Measurements from ENCODE around the gene DGKI.

Gene DGKI

GRCh38 chr7:137846827-137847567 lies at the start of gene DGKI:
DGKI (minus strand) TSS chr7:137846974.
- H3K9ac ChIP-seq (ENCODE audit: low read depth, low read length): no peak within 1 kb of the TSS
- peaks cover 44% of the 10 kb centered on the region for H3K27me3 ChIP-seq (ENCODE audit: control insufficient read depth, insufficient read depth, low read length)
- no peaks in the 10 kb centered on the region for H3K9me3 ChIP-seq (ENCODE audit: control insufficient read depth, insufficient read depth, low read length)
- H3K4me1 ChIP-seq (ENCODE audit: control insufficient read depth, insufficient read depth, low read length): peaks cover 12% of the 10 kb centered on the region
- no peaks in the 10 kb centered on the region for H3K36me3 ChIP-seq (ENCODE audit: control insufficient read depth, insufficient read depth, low read length)
- peak within 1 kb of the TSS; percentile 71 for H3K4me3 ChIP-seq (ENCODE audit: low read depth, low read length)

DNA sequence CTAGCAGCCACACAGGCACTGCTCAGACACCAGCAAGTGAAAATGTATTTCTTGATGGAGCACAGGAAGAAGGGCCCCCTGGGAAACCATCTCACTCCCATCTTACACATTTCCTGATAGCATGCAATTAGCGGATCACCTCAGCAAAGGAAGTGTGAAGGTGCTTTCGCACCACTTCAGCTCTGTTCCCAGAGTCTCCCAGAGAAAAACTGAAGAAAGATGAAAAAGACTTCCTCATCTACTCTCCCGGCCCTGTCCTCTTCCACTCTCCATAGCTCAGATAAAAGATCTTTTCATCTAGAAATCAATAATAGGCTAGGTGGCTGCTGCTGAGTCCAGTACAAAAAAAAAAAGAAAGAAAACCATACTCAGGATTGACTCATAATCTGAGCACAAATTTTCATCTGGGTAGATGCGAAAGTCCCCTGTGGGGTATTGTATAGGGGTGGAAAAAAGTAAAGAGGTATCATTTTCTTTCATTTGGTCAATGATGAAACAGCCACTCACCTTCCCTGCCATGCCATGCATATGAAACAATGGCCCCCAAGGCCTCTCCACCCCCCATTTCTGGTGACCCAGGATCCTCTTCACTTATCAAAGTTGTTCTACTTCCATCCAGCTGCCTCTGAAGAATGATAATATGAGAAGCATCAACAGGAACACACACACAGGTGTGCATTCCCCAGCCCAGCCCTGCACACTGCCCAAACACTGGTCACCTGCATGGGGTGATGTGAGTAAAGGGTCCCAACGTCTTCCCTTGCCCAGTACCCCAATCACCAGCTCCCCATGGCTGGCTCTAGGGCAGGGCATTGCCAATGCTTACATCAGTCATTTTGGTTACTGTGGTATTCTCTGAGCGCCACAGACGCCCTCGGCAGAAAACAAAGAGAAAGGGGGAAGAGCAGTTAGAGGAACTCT lies 48.8 kb upstream of the DGKI start:
- no peaks in the 10 kb centered on the region for H3K36me3 ChIP-seq (ENCODE audit: control insufficient read depth, insufficient read depth, low read length)
- H3K4me3 ChIP-seq (ENCODE audit: low read depth, low read length): no peak overlapping the region
- H3K27me3 ChIP-seq (ENCODE audit: control insufficient read depth, insufficient read depth, low read length): no peaks in the 10 kb centered on the region
- H3K9me3 ChIP-seq (ENCODE audit: control insufficient read depth, insufficient read depth, low read length): no peaks in the 10 kb centered on the region
- H3K9ac ChIP-seq (ENCODE audit: low read depth, low read length): no peak overlapping the region
- H3K4me1 ChIP-seq (ENCODE audit: control insufficient read depth, insufficient read depth, low read length): peaks cover 5% of the 10 kb centered on the region

GRCh38 chr7:137893143-137893742 lies 46.5 kb upstream of the DGKI start:
- no peaks in the 10 kb centered on the region for H3K27me3 ChIP-seq (ENCODE audit: control insufficient read depth, insufficient read depth, low read length)
- H3K4me1 ChIP-seq (ENCODE audit: control insufficient read depth, insufficient read depth, low read length): no peaks in the 10 kb centered on the region
- H3K9me3 ChIP-seq (ENCODE audit: control insufficient read depth, insufficient read depth, low read length): no peaks in the 10 kb centered on the region
- no peak overlapping the region for H3K4me3 ChIP-seq (ENCODE audit: low read depth, low read length)
- H3K9ac ChIP-seq (ENCODE audit: low read depth, low read length): no peak overlapping the region
- no peaks in the 10 kb centered on the region for H3K36me3 ChIP-seq (ENCODE audit: control insufficient read depth, insufficient read depth, low read length)

GRCh38 chr7:137891016-137891655 lies 44.4 kb upstream of the DGKI start:
- Histone ChIP-seq H3K9me3 (ENCODE audit: control insufficient read depth, insufficient read depth, low read length) (no peaks in the 10 kb centered on the region), H3K36me3 (ENCODE audit: control insufficient read depth, insufficient read depth, low read length) (peaks cover 3% of the 10 kb centered on the region), H3K4me1 (ENCODE audit: control insufficient read depth, insufficient read depth, low read length) (peaks cover 10% of the 10 kb centered on the region), H3K9ac (ENCODE audit: low read depth, low read length) (no peak overlapping the region), H3K27me3 (ENCODE audit: control insufficient read depth, insufficient read depth, low read length) (no peaks in the 10 kb centered on the region), H3K4me3 (ENCODE audit: low read depth, low read length) (no peak overlapping the region)

- Histone ChIP-seq H3K4me3 (ENCODE audit: low read depth, low read length) (no peak overlapping the region), H3K27me3 (ENCODE audit: control insufficient read depth, insufficient read depth, low read length) (no peaks in the 10 kb centered on the region), H3K9ac (ENCODE audit: low read depth, low read length) (no peak overlapping the region), H3K9me3 (ENCODE audit: control insufficient read depth, insufficient read depth, low read length) (no peaks in the 10 kb centered on the region), H3K36me3 (ENCODE audit: control insufficient read depth, insufficient read depth, low read length) (peaks cover 3% of the 10 kb centered on the region), H3K4me1 (ENCODE audit: control insufficient read depth, insufficient read depth, low read length) (peaks cover 12% of the 10 kb centered on the region)
Measured at GRCh38 chr7:137890449-137890921, 43.7 kb upstream of the DGKI start.

- Histone ChIP-seq H3K4me3 (ENCODE audit: low read depth, low read length) (no peak overlapping the region), H3K36me3 (ENCODE audit: control insufficient read depth, insufficient read depth, low read length) (peaks cover 9% of the 10 kb centered on the region), H3K27me3 (ENCODE audit: control insufficient read depth, insufficient read depth, low read length) (no peaks in the 10 kb centered on the region), H3K9me3 (ENCODE audit: control insufficient read depth, insufficient read depth, low read length) (no peaks in the 10 kb centered on the region), H3K9ac (ENCODE audit: low read depth, low read length) (no peak overlapping the region), H3K4me1 (ENCODE audit: control insufficient read depth, insufficient read depth, low read length) (peaks cover 12% of the 10 kb centered on the region)
Measured at GRCh38 chr7:137888241-137888640, 41.5 kb upstream of the DGKI start.

DNA sequence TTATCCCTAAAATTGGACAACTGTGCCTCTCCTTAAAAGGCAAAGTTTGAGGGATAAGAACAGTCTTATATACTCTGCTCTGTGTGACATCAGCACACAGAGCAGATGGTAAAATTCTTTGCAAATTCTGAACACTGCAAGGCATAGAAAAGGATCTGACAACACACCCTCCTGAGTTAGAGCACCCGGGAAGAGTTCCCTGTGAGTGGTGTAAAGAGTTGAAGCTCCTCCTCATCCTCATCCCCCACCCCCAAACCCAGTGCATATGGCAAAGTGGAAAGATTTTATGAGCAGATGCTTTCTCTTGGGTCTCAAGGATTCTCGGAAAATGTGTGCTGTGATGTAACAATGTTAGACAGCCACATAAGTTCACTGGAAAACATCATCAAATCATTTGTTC lies 40.0 kb upstream of the DGKI start:
- Histone ChIP-seq H3K9me3 (ENCODE audit: control insufficient read depth, insufficient read depth, low read length) (no peaks in the 10 kb centered on the region), H3K27me3 (ENCODE audit: control insufficient read depth, insufficient read depth, low read length) (no peaks in the 10 kb centered on the region), H3K36me3 (ENCODE audit: control insufficient read depth, insufficient read depth, low read length) (peaks cover 19% of the 10 kb centered on the region), H3K4me3 (ENCODE audit: low read depth, low read length) (no peak overlapping the region), H3K4me1 (ENCODE audit: control insufficient read depth, insufficient read depth, low read length) (peaks cover 12% of the 10 kb centered on the region), H3K9ac (ENCODE audit: low read depth, low read length) (no peak overlapping the region)

DNA sequence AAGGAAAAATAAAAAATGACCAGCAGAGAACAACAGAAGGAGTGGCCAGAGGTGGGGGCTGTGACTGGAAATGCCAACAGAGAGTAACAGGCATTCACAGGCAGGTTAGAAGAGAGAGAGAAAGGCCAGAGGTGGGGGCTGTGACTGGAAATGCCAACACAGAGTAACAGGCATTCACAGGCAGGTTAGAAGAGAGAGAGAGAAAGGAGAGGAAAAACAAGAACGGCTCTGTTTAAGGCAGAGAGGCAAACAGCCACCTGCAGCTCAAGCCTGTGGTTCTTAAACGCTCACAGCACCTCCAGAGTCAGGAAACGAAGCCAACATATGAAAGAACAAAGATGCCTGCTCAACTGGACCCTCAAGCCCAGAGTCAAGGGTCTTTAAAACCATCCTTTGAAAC lies 39.5 kb upstream of the DGKI start:
- H3K9me3 ChIP-seq (ENCODE audit: control insufficient read depth, insufficient read depth, low read length): no peaks in the 10 kb centered on the region
- no peak overlapping the region for H3K9ac ChIP-seq (ENCODE audit: low read depth, low read length)
- peaks cover 23% of the 10 kb centered on the region for H3K36me3 ChIP-seq (ENCODE audit: control insufficient read depth, insufficient read depth, low read length)
- peaks cover 12% of the 10 kb centered on the region for H3K4me1 ChIP-seq (ENCODE audit: control insufficient read depth, insufficient read depth, low read length)
- H3K4me3 ChIP-seq (ENCODE audit: low read depth, low read length): no peak overlapping the region
- H3K27me3 ChIP-seq (ENCODE audit: control insufficient read depth, insufficient read depth, low read length): no peaks in the 10 kb centered on the region

DNA sequence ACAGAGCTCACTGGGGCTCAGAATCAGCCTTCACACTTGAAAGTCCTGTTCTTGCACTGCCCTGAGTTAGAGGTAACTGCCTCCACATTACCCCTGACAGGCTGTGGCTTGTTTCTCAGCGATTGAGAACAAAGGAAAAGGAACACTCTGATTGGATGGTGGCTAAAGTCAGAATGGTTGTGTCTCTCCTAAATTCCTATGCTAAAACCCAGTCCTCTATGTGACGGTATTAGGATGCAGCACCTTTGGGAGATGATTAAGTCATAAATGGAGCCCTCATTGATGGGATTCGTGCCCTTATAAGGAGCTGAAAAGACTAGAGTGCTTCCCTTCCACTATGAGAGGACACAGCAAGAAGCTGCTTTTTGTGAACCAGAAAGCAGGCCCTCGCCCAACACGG lies 38.9 kb upstream of the DGKI start:
- H3K4me3 ChIP-seq (ENCODE audit: low read depth, low read length): no peak overlapping the region
- no peak overlapping the region for H3K9ac ChIP-seq (ENCODE audit: low read depth, low read length)
- H3K27me3 ChIP-seq (ENCODE audit: control insufficient read depth, insufficient read depth, low read length): no peaks in the 10 kb centered on the region
- no peaks in the 10 kb centered on the region for H3K9me3 ChIP-seq (ENCODE audit: control insufficient read depth, insufficient read depth, low read length)
- H3K36me3 ChIP-seq (ENCODE audit: control insufficient read depth, insufficient read depth, low read length): peaks cover 23% of the 10 kb centered on the region
- peaks cover 12% of the 10 kb centered on the region for H3K4me1 ChIP-seq (ENCODE audit: control insufficient read depth, insufficient read depth, low read length)

GRCh38 chr7:137882806-137883205 lies 36.0 kb upstream of the DGKI start:
- no peak overlapping the region for H3K4me3 ChIP-seq (ENCODE audit: low read depth, low read length)
- H3K4me1 ChIP-seq (ENCODE audit: control insufficient read depth, insufficient read depth, low read length): peaks cover 34% of the 10 kb centered on the region

DNA sequence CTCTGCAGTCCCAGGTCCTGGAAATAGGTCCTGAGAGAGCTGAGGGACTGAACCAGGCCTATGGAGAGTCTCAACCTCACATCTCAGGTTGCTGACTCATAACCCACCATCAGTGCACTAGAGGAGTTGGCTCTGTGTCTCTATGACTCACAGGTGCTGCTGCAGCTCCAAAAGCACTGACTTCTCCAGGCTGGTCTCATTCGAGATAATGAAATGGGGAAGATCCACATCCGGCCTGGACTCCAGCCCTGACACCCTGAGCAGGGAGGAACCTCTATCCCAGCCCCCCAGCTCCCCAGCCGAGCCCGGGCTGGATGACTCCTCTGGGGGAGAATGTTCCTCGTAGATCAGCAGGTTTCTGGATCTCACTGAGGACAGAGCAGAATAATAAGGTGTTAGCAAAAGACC lies 35.5 kb upstream of the DGKI start:
- Histone ChIP-seq H3K4me3 (ENCODE audit: low read depth, low read length) (no peak overlapping the region), H3K27me3 (ENCODE audit: control insufficient read depth, insufficient read depth, low read length) (no peaks in the 10 kb centered on the region), H3K36me3 (ENCODE audit: control insufficient read depth, insufficient read depth, low read length) (peaks cover 20% of the 10 kb centered on the region), H3K9me3 (ENCODE audit: control insufficient read depth, insufficient read depth, low read length) (no peaks in the 10 kb centered on the region), H3K9ac (ENCODE audit: low read depth, low read length) (no peak overlapping the region), H3K4me1 (ENCODE audit: control insufficient read depth, insufficient read depth, low read length) (peaks cover 38% of the 10 kb centered on the region)

More at GRCh38 chr7:137882806-137883205, 36.0 kb upstream of the DGKI start:
- peaks cover 23% of the 10 kb centered on the region for H3K36me3 ChIP-seq (ENCODE audit: control insufficient read depth, insufficient read depth, low read length)
- H3K9me3 ChIP-seq (ENCODE audit: control insufficient read depth, insufficient read depth, low read length): no peaks in the 10 kb centered on the region
- no peaks in the 10 kb centered on the region for H3K27me3 ChIP-seq (ENCODE audit: control insufficient read depth, insufficient read depth, low read length)
- H3K9ac ChIP-seq (ENCODE audit: low read depth, low read length): no peak overlapping the region

Measured in iPS-15b (cell line).